ENCODE measurements around the gene UGT1A1.
A peak's percentile ranks its signal among the peaks of the same experiment; 100 is the strongest.

UGT1A1 gene

DNA sequence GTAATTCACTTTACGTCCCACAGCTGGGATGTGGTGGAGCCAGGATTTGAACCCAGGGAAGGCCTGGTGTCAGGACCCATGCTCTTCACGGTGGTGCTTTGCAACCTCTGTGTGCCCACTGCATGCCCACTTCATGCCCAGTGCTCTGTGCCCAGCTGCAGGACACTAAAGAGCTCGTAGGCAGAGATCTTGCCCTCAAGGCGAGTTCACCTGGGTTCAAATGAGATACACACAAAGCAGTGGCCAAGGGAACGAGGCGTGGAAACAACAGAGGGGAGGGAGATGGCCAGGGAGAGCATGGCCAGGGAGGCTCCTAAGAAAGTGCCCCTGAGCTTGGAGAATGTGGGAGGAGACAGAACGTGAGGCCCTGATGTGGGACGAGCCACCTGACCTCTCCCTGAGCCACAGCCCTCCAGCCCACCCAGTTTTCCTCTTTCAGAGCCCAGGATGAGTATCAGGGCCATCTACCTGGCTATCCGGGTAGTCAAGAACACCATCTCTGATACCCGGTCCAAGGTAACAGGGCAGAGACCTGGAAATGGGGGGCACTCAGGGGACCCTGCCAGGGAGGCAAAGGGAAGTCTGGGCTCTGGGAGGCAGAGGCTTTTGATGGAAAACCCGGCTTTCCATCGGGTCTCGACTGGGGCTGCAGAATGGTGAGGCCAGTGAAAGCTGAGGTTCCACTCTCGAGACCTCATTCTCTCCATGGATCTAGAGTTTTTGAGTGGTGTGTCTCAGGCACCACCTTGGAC is 38.4 kb downstream of the UGT1A1 start:
- no peak for DNase-seq (ENCODE audit: low spot score)

DNA sequence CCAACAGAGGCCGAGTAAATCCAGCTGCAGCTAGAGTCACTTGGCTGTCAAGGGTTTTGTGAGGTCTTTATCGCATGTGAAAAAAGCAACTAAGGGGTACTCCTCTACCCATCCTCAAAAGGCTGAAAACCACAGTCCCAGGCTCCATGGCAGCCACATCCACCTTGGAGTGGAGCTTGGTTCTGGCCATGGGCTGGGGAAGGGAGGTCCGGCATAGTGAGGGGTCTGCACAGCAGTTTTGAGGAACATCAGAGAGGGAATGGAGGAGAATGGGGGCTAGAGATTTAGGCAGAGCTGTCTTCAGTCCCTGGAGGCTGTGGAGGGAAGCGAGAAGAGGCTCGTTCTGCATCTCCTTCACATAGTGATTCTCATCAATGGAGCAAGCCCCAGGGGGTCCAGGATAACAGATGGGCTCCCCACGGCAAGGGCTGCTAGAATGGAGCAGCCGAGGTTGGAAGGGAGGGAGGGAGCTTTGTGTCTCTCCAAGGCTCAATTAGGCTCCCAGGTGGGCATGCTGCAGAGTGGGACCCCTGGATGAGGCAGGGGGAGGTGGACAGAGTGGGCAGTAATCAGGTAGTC is 39.1 kb downstream of the UGT1A1 start:
- no peak for DNase-seq (ENCODE audit: low spot score)

DNA sequence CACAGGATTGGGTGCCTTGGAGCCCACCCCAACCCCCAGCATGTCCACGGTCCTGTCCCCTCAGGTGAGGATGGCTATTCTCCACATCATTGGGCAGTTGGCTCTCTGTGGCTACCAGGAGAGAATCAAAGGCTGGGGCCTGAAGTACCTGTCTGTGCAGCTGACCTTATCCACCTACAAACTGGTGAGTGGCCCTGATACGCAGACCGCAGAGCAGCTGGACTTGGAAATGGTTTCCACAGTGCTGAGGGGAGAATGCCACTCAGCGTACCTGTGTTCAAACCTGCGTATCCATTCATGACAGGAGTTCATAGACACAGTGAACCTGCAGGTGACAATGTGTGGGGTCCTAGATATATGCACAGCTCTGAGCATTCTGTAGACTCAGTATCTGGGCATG is 39.6 kb downstream of the UGT1A1 start:
- DNase-seq (ENCODE audit: low spot score): no peak

DNA sequence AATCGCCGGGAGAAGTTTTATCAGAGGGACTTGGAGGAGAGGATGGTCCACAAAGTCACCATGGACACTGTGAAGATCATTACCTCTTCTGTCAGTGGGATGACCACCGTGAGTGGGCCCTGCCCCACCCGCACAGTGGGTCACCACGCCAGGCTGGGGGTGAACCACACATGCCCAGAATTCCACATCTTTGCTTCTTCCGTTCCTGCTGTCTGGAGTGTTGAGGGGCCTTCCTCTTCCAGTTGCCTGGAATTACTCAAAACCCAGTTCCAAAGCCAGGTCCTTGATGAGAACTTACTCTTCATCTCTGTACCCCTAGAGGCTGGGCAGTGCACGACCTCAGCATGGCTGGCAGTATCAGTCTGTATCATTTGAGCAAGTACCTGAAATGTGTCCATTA is 40.1 kb downstream of the UGT1A1 start:
- no peak for DNase-seq (ENCODE audit: low spot score)

DNA sequence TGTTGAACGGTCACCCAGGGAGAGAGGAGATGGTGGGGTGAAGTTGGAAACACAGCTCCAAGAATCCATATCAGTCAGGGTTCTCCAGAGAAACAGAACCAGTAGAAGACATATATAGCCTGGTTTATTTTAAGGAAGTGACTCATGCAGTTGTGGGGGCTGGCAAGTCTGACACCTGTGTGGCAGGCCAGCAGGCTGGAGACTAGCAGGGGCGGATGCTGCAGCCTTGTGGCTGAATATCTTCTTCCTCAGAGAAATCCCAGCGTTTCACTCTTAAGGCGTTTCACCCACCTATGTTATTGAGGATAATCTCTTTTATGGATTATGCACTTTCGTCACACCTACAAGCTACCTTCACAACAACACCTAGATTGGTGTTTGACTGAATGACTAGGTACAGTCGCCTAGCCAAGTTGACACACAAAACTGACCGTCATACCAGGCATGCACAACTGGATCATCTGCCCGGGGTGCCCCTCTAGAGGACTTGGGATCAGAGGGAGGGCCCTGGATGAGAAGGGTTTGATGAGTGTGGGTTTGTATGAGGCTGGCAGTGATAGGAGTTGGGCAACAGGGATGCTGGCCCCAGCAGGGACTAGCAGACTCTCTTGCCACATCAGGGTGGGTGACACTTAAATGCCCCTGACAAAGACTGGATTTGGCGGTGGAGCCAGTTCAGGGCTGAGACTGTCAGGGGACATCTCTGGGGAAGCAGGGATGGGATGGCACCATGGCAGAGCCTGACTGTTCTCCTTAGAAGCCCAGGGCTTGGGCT is 41.5 kb downstream of the UGT1A1 start:
- DNase-seq (ENCODE audit: low spot score): peak; percentile 3

DNA sequence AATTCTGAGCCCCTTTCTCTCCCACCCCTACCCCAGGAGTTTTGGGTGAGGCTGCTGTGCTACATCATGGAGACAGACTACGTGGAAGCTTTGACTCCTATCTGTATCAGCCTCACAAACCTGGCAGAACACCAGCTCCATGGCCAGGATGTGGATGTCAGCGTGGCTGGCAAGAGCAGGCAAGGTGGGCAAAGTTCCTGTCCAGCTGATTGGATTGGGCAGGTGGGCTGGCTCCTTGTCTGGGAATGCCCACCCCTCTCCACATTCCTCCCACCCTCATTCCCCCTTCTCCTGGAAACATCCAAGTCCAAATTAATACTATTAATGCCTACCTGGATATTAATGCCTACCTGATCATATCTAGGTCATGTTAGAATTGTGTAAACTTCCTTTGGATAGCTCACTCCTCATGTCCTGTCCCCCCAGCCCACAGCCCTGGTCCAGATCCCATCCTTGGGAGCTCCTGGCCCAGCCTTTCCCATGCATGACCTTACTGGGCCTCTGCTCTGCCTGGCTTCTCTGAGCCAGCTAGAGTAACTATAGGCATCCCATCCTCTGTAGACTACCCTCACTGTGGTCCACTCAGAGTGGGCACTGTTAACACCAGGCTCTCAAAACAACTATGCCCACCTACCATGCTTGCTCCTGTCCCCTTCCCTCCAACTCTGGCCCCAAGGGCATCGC is 42.2 kb downstream of the UGT1A1 start:
- no peak for DNase-seq (ENCODE audit: low spot score)

DNA sequence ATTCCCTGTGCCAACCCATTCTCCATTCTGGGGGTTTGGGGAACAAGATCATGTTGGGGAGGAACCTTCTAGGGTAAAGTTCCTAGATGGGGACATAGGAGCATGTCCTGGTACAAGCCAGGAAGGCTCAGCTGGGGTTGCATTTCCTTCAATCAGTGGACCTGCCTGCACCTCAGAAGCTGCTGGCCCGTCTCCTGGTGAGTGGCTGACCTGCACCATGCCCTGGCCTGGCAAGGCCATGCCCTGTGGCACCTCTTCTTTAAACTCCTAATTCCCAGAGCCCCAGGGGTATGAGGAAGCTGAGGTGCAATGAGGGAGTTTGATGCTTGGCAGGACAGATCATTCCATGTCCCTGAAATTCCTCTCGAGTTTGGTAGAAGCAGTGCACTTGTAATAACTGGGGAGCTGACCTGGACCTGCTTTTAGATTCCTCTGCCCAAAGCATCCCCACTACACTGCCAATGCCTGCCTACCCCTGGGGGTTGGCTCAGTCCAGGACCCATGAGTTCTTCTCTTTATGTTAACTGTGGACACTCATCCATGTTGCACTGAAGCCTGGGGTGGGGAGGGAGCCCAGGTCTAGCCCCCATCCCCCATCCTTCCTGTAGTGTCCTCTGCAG is 43.3 kb downstream of the UGT1A1 start:
- DNase-seq (ENCODE audit: low spot score): no peak

DNA sequence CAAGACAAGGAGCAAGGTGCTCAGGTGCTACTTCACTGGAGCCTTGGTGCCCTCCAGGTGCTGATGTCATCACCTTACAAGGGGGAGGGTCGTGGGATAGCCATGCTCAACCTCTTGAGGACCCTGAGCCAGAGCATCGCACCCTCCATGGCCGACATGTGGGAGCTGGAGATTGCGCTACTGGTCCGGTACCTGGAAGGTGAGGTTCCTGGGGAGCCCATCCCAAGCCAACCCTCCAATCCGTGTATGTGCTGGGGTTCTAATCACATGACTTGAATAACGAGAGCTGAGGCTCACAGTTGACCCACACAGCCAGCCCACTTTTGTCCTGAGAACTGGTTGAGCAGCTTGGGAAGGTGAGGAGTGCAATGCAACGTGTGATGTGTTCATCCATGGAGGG is 43.9 kb downstream of the UGT1A1 start:
- no peak for DNase-seq (ENCODE audit: low spot score)

DNA sequence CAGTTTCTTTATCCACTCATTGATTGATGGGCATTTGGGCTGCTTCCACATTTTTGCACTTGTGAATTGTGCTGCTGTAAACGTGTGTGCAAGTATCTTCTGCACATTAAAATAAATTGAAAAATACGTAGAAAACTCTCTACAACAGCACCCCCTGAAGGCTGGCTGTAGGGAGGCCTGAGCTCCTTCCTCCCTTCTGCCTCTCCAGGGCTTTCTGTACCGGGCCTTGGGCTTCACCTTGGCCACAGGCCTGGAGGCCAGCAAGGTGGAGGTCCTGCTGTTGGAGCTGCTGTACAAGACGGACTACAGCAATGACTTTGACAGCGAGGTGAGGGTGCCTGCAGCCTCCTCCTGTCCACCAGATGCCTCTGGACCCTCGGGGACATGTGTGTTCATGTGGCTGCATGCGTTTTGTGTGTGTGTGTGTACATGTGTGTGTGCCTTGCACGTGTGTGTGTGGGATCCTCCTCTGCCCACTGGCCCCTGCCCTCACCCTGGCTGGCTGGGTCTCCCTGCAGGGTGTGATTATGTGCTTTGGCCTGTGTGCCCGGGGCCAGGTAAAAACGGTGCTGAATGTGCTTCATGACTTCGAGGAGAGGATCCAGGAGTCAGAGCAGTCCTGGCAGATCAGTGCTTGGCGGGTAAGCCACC is 47.3 kb downstream of the UGT1A1 start:
- DNase-seq (ENCODE audit: low spot score): no peak

DNA sequence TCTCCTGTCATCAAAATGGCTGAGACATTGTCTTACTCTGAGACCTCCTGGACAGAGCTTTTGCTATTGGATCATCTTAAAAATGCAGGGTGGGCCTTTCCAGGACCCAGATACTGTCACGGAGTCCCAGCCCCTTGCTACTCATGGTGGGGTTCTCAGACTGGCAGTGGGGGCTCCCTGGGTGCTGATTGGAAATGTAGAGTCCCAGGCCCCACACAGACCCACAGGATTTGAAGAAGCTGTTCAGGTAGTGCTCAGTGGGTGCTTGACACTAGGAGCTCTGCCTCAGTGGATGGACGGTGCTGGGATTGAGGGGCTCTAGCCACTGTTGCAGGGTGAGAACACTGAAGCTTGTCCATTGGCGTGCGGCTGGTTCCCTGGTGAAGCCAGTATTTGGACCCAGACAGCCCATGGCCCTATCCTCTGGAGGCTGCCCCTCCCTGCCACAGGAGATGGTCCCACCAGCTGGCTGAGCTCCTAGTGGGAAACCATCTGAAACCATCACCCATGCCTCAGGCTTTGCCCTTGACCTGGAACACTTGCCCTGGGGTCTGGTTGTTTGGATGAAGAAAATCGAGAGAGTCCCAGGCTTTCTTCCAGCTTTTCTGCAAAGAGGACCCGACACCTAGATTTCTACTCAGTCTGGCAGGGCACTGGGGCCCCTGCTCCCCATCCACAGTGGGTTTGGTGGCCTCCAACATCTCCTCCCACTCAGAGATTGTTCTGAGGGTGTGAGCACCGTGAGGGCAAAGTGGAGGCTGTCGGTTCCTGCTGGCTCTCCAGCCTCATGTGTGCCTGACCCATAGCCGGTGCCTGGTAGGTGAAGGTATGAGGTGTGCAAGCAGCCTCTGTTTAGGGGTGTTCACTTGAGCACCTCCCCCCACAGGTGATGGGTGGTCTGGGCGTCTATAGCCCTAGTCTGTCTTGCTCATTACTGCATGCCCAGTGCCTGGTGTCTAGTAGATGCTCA is 48.2 kb downstream of the UGT1A1 start:
- DNase-seq (ENCODE audit: low spot score): no peak

DNA sequence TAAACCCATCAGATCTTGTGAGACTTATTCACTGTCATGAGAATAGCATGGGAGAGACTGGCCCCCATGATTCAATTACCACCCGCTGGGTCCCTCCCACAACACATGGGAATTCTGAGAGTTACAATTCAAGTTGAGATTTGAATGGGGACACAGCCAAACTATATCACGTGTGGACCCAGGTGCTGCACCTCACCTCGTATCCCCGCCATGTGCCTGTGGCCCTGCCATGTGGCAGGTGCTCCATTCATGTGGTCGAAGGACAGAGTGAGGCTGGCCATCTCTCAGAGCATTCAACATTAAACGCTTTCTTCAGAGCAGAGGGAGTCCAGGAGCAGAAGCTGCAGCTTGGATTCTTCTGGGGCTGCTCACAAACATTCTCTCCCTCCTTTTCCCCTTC is 50.3 kb downstream of the UGT1A1 start:
- no peak for DNase-seq (ENCODE audit: low spot score)

DNA sequence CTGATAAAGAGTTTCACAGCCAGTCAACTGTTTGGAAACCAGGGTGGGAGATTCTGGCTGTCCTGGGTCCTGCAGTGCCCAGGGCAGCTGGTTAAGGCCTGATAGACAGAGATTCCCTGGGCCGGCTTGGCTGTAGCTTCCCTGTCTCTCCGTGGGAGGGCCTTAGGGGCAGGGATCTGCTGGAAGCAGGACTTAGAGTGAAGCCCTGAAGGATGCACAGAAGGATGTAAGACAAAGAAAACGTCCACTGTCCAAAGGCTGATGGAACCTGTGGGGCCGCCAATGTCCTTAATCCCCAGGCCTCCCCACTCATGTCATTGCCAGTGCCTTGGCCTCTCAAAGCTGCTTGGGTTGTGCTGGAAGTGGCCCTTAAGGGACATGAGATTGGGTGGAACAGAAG is 51.0 kb downstream of the UGT1A1 start:
- no peak for DNase-seq (ENCODE audit: low spot score)

DNA sequence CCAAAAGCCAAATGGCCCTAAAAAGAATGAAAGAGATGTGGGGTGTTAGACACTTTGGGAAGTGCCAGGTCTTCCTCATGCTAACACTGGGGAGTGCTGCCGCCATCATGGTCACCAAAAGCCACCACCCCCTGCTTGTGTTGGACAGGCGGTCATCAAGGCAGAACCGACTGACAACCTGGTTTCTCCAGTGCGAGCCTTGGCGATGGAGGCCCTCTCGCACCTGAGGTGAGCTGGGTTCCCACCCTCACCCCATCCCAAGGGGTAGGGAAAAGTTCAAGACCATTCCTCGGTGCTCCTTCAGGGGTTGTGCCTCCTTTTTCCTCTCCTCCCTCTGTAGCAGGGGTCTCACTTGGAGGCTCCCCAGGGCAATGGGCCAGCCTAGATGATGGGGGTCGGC is 51.7 kb downstream of the UGT1A1 start:
- DNase-seq (ENCODE audit: low spot score): no peak

DNA sequence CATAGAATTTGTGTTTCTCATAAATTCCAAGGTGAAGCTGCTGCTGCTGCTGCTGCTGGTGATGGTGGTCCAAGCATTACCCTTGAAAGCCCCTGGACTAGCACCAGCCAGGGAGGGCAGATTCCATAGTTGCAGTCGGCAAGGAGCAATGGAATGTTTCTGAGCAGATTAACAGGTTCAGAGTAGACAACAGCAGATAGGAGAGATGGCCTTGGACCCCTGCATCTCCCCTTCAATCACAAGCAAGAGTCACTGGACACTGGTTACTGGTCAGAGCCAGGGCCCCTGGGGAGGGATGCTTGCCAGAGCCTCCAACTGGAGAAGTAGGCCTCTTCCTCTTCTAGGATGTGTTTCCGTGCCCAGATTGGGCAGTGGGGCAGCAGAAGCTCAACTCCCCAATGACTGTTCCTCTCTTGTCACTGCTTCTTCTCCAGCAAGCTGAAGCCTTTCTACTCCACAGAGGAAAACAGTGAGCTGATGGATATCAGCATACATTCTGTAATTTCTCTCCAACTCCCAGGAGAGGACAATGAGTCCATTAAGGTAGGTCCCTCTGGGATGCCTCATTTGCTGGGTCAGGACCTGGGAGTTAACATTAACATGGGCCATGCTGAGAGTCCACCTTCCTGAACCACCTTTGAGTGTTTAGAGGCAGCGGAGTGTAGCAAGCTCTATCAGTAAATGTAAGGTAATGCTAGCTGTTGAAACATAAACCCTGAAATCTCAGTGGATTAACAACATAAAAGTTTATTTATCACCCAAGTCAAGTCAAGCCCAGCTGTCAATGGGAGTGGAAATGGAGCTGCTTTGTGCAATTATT is 53.4 kb downstream of the UGT1A1 start:
- no peak for DNase-seq (ENCODE audit: low spot score)

DNA sequence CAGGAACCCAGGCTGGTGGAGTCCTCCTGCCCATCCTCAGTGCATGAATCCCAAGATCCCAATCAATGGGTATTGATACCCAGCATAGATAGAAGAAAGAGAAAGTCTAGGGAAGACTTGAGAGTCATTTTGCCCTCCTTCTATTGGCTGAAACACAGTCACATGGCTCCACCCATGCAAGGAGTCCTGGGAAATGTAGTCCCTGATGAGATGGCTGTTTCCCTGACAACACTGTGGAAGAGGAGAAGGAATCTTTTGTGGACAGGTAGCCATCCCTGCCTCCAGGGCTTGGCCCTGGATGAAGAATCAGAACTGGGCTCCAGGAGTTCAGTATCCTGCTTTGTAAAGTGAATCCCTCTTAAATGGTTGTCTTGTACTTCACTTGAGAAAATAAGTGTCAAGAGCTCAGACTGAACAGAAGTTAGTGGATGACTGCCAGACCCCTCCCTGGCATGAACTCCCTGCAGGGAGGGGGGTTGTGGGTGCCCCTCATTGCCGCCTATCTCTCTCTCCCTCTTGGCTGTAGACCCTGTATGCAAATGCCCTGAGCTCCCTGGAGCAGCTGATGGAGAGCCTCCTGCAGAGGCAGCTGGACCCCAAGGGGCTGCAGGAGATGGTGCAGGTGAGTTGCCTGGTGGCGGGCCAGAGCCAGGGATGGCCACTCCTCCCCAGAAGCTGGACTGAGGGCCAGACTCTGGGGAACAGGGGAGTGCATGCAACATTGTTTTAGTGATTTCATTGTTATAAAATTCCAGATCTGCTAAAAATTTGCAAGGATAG is 54.2 kb downstream of the UGT1A1 start:
- no peak for DNase-seq (ENCODE audit: low spot score)

DNA sequence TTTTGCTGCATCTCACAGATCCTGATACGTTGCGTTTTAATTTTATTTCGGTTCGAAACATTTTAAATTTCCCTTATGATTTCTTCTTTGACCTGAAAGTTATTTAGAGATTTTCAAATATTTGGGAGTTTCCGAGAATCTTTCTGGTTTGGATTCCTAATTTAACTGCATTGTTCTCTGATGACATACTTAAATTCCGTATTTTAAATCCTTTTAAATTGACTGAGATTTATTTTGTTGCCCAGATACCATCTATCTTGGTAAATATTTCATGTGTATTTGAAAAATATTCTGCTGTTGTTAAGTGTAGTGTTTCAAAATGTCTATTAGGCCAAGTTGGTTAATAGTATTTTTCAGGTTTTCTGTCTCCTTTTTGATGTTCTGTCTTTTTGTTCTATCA is 55.8 kb downstream of the UGT1A1 start:
- DNase-seq (ENCODE audit: low spot score): no peak

DNA sequence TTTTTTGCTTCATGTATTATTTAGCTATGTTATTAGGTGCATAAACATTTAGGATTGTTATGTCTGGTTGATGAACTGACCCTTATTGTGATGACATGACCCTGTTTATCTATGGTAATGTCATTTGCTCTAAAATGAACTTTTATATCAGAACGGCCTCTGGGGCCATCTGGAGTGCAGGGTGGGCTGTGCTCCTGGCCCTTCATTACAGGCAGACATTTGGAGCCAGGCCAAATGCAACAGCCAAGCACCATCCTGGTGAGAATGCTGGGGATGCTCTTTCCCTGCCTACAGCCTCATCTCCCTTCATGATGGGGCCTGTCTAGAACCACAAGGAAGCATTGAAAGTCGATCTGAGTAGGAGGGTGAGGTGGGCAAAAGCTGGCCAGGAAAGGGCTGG is 56.3 kb downstream of the UGT1A1 start:
- DNase-seq (ENCODE audit: low spot score): no peak

DNA sequence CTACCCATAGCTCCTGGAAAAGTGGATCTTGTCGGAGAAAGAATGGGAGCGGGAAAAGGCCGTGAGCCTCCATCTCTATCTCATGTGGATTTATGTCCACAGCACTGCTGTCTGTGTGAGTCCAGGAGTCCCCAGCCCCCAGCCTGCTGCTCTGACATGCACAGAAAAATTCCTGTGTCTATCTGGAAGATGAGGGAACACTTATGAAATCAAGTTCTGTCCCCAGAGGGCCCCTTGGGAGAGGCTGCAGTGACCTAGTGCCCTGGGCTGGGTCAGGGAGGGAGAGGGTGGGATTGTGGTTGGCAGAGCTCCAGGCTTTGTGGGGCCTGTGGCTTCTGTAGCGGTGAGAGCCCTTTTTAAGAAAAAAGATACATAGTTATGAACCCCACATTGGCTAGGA is 56.7 kb downstream of the UGT1A1 start:
- no peak for DNase-seq (ENCODE audit: low spot score)

DNA sequence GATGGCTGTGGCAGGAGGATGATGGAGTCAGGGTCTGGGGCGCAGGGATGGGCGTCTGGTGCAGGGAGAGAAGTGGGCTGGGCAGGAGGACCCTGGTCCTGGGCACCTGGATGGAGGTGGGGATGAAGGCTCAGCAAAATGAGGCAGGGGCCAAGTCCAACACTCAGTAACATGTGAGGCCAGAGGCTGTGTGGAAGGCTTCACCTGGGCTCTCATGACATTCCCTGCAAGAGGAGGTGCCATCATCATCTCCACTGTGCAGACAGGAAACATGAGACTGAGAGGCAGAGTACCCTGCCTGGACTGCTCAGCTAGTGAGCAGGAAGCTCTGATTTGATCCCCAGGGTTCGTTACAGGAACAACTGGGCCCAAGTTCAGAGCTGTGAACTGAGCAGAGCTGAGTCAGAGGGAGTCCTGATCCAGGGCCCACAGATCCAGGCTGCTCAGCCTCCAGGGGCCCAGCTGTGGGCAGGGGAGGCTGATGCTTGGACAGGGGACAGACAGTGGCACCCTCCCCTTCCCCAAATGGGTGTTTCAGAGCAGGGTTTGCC is 57.4 kb downstream of the UGT1A1 start:
- DNase-seq (ENCODE audit: low spot score): no peak

Data from RKO (cell line).